NCI-H1092 treated with DMSO at 0.1 percent for 48 hours (cell line): ENCODE results near the gene EHMT1.
A peak's percentile ranks its signal among the peaks of the same experiment; 100 is the strongest.
"Not testable (repeated sequence)": the region's sequence is repeated elsewhere in the genome, so short reads cannot be mapped to it uniquely, and the experiment has no call there.

Experiments
- DNase-seq: peaks from one replicate; lab custom pipeline; 2025; lab: John Stamatoyannopoulos, UW

EHMT1 gene

GRCh38 chr9:137762414-137763061, 143.7 kb downstream of the EHMT1 start:
- no peak for DNase-seq

- DNase-seq = no peak
Observed at GRCh38 chr9:137763271-137763955, 144.6 kb downstream of the EHMT1 start.

DNA sequence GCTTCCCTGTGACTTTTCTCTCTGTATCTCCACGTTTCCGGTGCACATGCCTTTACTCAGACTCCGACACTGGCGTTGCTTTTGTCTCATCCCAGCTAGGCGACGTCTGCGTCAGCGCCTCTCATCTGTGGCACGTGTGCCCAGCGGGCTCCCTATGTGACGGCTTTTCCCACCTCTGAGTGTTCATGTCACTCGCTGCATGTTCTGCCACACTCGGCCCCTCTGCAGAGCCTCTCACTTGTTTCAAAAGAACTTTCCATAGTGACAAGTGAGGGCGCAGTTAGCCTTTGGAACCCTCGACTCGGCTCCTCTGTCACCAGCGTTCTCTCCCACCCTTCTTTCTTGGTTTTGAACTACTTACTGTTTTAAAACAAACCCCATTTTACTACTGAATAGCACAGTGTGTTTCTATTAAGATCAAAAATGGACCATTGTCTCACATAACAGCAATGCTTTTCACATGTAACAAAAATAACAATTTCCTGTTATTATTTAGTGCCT, 145.4 kb downstream of the EHMT1 start:
- DNase-seq = no peak

GRCh38 chr9:137764981-137765380, 146.2 kb downstream of the EHMT1 start:
- no peak for DNase-seq

DNA sequence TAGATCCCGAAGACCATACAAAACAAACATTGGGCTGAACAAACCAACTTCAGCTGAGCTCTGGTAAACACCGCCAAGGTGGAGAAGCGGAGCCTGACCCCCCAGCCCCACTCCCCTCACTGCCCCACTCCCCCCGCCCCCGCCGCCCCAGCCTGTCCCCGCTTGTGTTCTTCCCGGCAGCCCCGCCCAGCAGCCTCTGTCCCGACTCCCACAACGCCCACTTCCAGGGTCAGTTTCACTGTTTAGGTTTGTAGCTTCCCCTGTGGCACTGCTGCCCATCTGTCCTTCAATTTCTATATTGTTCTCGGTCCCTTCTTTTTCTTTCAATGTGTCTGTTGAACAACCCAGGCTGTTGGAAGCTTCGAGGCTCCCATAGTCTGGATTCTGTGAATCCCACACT, 146.7 kb downstream of the EHMT1 start:
- DNase-seq = no peak

DNA sequence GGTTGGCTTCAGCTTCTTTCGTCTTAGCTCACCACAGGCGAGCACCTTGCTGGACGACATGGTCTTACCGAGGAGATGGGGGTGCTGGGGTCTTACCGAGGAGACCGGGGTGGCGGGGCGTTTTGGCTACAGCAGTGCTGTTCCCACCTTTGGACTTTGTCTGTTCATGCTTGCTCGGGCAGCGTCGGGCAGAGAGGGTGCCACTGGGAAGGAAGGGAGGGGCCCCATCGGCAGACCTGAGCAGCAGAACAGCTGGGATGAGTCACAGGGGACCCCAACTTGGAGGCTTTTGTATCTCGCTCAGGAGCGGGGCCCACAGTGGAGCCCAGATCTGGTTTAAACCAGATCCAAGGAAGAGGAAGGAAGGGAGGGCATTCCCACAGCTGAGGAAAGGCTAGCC, 152.8 kb downstream of the EHMT1 start:
- DNase-seq = no peak

DNA sequence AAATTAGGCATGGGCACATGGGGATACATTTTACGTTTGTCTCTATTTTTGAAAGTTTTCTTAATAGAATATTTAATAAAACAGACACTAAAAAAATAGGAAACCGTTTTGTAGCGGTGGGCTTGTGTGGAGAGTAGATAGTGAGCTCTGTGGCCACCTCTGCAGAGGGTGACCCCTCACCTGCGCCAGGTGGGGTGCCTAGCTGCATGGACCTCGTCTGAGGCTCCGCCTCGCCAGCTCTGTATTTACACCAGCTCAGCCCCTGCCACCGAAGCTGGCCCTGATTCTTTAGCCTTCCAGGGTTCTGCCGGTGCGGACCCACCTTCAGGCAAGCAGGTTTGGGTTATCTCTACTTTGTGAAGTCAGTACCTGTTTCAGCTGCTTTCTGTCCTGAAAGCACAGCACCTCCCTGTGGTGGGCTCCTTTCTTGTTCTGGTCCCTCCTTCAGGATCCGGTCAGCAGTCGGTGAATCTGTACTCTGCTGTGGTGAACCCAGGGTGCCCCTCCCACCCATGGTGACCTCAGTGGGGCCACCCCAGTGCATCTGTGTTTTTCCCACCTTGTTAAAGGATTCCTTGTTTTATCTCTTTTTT, 153.6 kb downstream of the EHMT1 start:
- no peak for DNase-seq

GRCh38 chr9:137774775-137775386, 156.1 kb downstream of the EHMT1 start:
- no peak for DNase-seq

DNA sequence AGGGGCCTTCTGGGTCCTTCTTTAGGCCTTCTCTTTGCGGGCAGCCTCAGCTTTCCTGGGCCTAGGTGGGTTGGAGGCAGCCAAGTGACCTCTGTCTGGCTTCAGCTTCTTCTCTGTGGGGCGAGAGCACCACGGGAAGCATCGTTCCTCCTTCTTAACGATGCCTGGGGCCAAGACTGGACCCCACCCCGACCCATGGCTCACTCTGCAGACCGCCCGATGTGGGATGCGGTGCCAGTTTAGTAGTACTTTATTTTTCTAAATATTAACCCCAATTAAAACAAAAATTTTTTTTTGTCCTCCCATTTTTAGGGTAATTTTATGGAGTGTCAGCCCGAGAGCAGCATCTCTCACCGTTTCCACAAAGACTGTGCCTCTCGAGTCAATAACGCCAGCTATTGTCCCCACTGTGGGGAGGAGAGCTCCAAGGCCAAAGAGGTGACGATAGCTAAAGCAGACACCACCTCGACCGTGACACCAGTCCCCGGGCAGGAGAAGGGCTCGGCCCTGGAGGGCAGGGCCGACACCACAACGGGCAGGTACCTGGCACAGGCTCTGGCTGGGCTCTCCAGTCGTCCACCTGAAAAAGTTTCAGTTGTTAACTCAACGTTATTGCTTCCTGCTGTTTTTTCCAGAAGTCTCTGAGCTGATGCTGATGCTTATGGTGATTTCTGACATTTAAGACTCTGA, 157.6 kb downstream of the EHMT1 start:
- DNase-seq = no peak

- DNase-seq = no peak
Observed at GRCh38 chr9:137777761-137778160, 159.0 kb downstream of the EHMT1 start.

GRCh38 chr9:137778336-137778735, 159.5 kb downstream of the EHMT1 start:
- DNase-seq = no peak

GRCh38 chr9:137778914-137779313, 160.1 kb downstream of the EHMT1 start:
- DNase-seq = no peak

GRCh38 chr9:137780031-137780430, 161.2 kb downstream of the EHMT1 start:
- DNase-seq = not testable (repeated sequence)

GRCh38 chr9:137781906-137782585, 163.2 kb downstream of the EHMT1 start:
- DNase-seq = no peak

GRCh38 chr9:137783521-137783920, 164.7 kb downstream of the EHMT1 start:
- no peak for DNase-seq

DNA sequence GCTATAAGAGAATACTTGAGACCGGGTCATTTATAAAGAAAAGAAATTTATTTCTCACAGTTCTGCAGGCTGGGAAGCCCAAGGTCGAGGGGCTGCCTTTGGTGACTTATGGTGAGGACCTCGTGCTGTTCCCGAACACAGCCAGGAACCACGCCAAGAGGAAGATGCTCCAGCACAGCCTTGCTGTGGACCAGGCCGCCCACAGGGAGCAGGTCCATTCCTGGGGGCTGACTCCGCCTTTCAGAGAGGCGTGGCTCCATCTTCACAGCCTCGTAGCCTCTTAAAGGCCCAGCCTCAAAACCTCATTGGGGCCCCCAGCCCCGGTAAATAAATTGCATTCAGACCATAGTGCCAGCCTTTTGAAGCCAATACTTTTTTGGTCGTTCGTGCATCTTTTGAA, 165.2 kb downstream of the EHMT1 start:
- no peak for DNase-seq

DNA sequence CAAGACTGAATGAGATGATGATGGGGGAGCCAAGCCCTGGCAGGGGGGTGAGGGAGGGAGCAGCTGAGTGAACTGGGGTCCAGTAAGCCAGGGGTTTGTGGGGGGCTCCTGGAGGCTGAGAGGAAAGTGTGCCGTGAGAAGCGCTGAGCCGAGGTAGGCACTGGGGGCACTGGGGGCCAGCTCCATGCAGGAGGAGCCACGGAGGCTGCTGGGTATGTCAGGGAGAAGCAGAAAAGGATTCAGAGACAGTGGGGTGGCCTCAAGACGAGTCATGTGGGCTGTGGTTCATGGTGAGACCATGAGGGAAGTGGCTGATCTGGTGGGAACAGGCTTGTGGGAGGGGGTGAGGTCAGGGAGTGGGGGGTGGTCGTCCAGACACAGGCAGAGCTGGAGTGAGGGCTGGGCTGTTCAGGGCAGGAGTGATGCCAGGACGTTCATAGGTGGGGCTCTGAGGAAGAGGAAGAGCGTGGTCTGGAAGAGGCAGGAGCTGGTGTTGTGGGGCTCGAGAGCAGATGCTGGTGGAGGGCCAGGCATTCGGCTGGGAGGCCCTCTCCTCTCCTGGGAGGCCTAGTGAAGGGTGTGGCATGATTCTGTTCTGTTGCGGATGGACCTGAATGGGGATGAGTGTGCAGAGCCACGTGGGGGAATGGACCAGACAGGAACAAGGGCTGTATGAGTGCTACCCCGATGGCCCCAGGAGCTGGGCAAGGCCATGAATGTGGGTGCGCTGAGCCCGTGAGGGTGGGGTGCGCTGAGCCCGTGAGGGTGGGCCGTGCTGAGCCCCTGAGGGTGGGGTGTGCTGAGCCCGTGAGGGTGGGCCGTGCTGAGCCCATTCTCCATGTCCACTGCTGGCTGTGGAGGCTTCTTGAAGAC, 166.1 kb downstream of the EHMT1 start:
- DNase-seq = no peak

- DNase-seq = peak; percentile 22
Observed at GRCh38 chr9:137785704-137786161, 166.9 kb downstream of the EHMT1 start.

GRCh38 chr9:137786511-137786920, 167.7 kb downstream of the EHMT1 start:
- DNase-seq = no peak

GRCh38 chr9:137787381-137787780, 168.6 kb downstream of the EHMT1 start:
- no peak for DNase-seq
